SK-N-SH (cell line): ENCODE results near the gene PRDM5.

ENCODE experiments used
- EP300 ChIP-seq, 2 experiments: IDR thresholded peaks; 2 replicates each; pipeline versions ENCODE4 v1.4.0 to v1.6.1; 2012; ENCODE audit warnings: borderline replicate concordance in 1 of 2, low read depth in 1 of 2, low read length in 1 of 2
- RCOR1 ChIP-seq: fragments of 150-350 bp; IDR thresholded peaks from 2 replicates; pipeline ENCODE4 v1.6.1; 2017; ENCODE audit warnings: antibody characterized with exemption, low read length
- TF ChIP-seq, protein P1 (sequence below): fragments of 200-600 bp; sonication (generic); IDR thresholded peaks from 2 replicates; pipeline ENCODE4 v1.6.1; 2017; ENCODE audit warnings: antibody characterized with exemption, mild to moderate bottlenecking, moderate library complexity

- TF ChIP-seq, protein P1, sequence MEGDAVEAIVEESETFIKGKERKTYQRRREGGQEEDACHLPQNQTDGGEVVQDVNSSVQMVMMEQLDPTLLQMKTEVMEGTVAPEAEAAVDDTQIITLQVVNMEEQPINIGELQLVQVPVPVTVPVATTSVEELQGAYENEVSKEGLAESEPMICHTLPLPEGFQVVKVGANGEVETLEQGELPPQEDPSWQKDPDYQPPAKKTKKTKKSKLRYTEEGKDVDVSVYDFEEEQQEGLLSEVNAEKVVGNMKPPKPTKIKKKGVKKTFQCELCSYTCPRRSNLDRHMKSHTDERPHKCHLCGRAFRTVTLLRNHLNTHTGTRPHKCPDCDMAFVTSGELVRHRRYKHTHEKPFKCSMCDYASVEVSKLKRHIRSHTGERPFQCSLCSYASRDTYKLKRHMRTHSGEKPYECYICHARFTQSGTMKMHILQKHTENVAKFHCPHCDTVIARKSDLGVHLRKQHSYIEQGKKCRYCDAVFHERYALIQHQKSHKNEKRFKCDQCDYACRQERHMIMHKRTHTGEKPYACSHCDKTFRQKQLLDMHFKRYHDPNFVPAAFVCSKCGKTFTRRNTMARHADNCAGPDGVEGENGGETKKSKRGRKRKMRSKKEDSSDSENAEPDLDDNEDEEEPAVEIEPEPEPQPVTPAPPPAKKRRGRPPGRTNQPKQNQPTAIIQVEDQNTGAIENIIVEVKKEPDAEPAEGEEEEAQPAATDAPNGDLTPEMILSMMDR = no peak
- TF ChIP-seq EP300 (IDR thresholded peaks at IDR 0.05; ENCODE audit: borderline replicate concordance in 1 of 2, low read depth in 1 of 2, low read length in 1 of 2) (no peak), RCOR1 (no peak)
Measured at GRCh38 chr4:120893314-120893713, 29.2 kb downstream of the PRDM5 start.
